Activated CD8-positive, alpha-beta memory T cell treated with anti-CD3 and anti-CD28 coated beads, Interleukin-2, amount 50 U/mL, for 1 hour (primary cell): Measurements from ENCODE around the gene FEZF1.

ENCODE experiments used
- DNase-seq: peaks from one replicate; pipeline ENCODE4 v3.0.0-alpha.2; 2020; ENCODE audit errors: extremely low read depth

FEZF1 gene

DNA sequence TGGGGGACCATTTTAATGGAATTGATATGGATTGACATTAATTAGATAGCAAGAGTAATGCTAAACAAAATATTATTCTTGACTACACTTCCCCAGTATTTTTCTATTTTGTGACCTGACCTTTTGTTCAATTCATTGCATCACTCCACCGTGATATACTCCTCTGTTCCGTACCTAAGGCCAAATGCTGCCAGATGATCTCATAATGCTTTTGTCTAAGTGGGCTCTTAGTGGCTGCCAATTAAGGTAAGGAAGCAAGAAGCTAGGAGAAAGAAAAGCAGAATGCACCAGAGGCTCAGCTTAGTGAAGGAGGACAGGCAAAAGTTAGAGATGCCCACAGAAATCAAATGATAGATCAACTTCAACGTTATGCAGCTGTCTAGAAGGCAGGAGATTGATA lies 36.4 kb downstream of the FEZF1 start:
- no peak for DNase-seq

- DNase-seq = no peak
Observed at GRCh38 chr7:122262246-122262645, 42.3 kb downstream of the FEZF1 start.

GRCh38 chr7:122261442-122261841 lies 43.1 kb downstream of the FEZF1 start:
- no peak for DNase-seq

GRCh38 chr7:122261016-122261415 lies 43.5 kb downstream of the FEZF1 start:
- no peak for DNase-seq

- DNase-seq = no peak
Observed at GRCh38 chr7:122260336-122260735, 44.2 kb downstream of the FEZF1 start.

GRCh38 chr7:122258971-122259370 lies 45.6 kb downstream of the FEZF1 start:
- no peak for DNase-seq

GRCh38 chr7:122257056-122257455 lies 47.5 kb downstream of the FEZF1 start:
- DNase-seq = no peak

GRCh38 chr7:122256046-122256445 lies 48.5 kb downstream of the FEZF1 start:
- DNase-seq = no peak

DNA sequence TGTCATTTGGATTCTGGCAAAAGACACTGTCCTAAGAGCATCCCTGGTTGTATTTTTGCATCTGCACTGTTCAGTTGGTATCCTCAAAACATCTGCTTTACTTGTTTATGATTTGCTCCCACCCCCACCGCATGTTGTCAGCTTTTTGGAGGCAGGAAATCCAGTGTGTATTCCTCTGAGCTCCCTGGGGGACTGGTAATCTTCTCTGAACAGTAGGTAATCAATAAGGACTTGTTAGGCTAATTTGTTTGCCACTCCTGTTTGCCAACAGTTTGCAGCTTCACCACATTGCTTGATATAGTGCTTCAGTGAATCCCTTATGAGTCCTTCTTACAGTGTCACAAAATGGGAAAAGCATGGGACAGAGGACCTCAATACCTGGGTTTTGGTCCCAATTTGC lies 49.1 kb downstream of the FEZF1 start:
- no peak for DNase-seq
